ENCODE measurements around the gene RNASE7.
A peak's percentile ranks its signal among the peaks of the same experiment; 100 is the strongest.

Gene RNASE7

GRCh38 chr14:21068521-21069387 lies 26.6 kb downstream of the RNASE7 start:
- peak; percentile 37 for DNase-seq (ENCODE audit: low read depth)

- DNase-seq (ENCODE audit: low read depth) = no peak
Measured at GRCh38 chr14:21069388-21070082, 27.4 kb downstream of the RNASE7 start.

- DNase-seq (ENCODE audit: low read depth) = peak; percentile 59
Measured at GRCh38 chr14:21070083-21070609, 28.0 kb downstream of the RNASE7 start, which contains the start of gene ARHGEF40. Gene ARHGEF40 (plus strand): TSS chr14:21070304. CDS start chr14:21070397, 93 bp downstream.

- DNase-seq (ENCODE audit: low read depth) = peak; percentile 63
Measured at GRCh38 chr14:21070610-21071224, 28.6 kb downstream of the RNASE7 start.

- DNase-seq (ENCODE audit: low read depth) = peak; percentile 98
Measured at GRCh38 chr14:21071225-21072030, 29.3 kb downstream of the RNASE7 start.

- DNase-seq (ENCODE audit: low read depth) = peak; percentile 95
Measured at GRCh38 chr14:21072031-21072473, 29.9 kb downstream of the RNASE7 start.

GRCh38 chr14:21072781-21073339 lies 30.7 kb downstream of the RNASE7 start:
- DNase-seq (ENCODE audit: low read depth) = no peak

GRCh38 chr14:21073921-21074320 lies 31.8 kb downstream of the RNASE7 start:
- no peak for DNase-seq (ENCODE audit: low read depth)

- DNase-seq (ENCODE audit: low read depth) = no peak
Measured at GRCh38 chr14:21074398-21075272, 32.5 kb downstream of the RNASE7 start.

GRCh38 chr14:21075719-21076437 lies 33.7 kb downstream of the RNASE7 start:
- DNase-seq (ENCODE audit: low read depth) = no peak

- DNase-seq (ENCODE audit: low read depth) = no peak
Measured at GRCh38 chr14:21077672-21078071, 35.5 kb downstream of the RNASE7 start.

- no peak for DNase-seq (ENCODE audit: low read depth)
Measured at GRCh38 chr14:21078287-21078686, 36.1 kb downstream of the RNASE7 start.

- no peak for DNase-seq (ENCODE audit: low read depth)
Measured at GRCh38 chr14:21078726-21079125, 36.6 kb downstream of the RNASE7 start.

GRCh38 chr14:21081521-21082142 lies 39.5 kb downstream of the RNASE7 start:
- no peak for DNase-seq (ENCODE audit: low read depth)

- DNase-seq (ENCODE audit: low read depth) = no peak
Measured at GRCh38 chr14:21083565-21084325, 41.6 kb downstream of the RNASE7 start.

GRCh38 chr14:21084396-21084795 lies 42.2 kb downstream of the RNASE7 start:
- DNase-seq (ENCODE audit: low read depth) = no peak

- peak; percentile 90 for DNase-seq (ENCODE audit: low read depth)
Measured at GRCh38 chr14:21084998-21085853, 43.1 kb downstream of the RNASE7 start.

All from fibroblast of gingiva (primary cell).